Measurements from ENCODE around the gene WRAP73. TPM values are rescaled to one million over a fixed set of nuclear protein-coding genes. Genes with fewer than 3 reads are reported as not detected.
"Not testable (repeated sequence)": the region's sequence is repeated elsewhere in the genome, so short reads cannot be mapped to it uniquely, and the experiment has no call there.

WRAP73 gene
- total and polyA plus RNA-seq, 9 of the 15 experiments (the other 6 are each of a cell fraction or from before 2014, with no cell fraction given), result 4.3 to 51.8 (median 30.1) TPM

DNA sequence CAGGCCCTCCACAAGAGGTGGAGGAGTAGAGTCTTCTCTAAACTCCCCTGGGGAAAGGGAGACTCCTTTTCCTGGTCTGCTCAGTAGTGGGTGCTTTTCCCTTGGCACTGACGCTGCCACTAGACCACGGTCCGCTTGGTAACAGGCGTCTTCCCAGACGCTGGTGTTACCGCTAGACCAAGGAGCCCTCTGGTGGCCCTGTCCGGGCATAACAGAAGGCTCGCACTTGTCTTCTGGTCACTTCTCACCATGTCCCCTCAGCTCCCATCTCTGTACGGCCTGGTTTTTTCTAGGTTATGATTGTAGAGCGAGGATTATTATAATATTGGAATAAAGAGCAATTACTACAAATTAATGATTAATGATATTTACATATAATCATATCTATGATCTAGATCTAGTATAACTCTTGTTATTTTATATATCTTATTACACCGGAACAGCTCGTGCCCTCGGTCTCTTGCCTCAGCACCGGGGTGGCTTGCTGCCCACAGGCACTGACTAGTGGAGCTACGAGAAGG lies 28.7 kb downstream of the WRAP73 start:
- BruUV-seq (replicated peaks), result not testable (repeated sequence)

More for the DNA sequence above, 28.7 kb downstream of the WRAP73 start:
- H3K9ac ChIP-seq (ENCODE audit: insufficient read depth in 1 of 2, low read depth in 2 of 2, low read length in 2 of 2); H3K36me3 ChIP-seq (ENCODE audit: control insufficient read depth, insufficient read depth, low read length); H3K4me2 ChIP-seq (ENCODE audit: insufficient read depth, low read length); H3K4me3 ChIP-seq; ATAC-seq; H3K27ac ChIP-seq (ENCODE audit: extremely low read depth, low read depth, low read length); H3K9me1 ChIP-seq (ENCODE audit: control insufficient read depth, insufficient read depth, low read length); H2AFZ ChIP-seq (ENCODE audit: low read depth, low read length); intact Hi-C loops (cut with micrococcal nuclease); H3K79me2 ChIP-seq (ENCODE audit: control insufficient read depth, insufficient read depth, low read length); FAIRE-seq; H3K9me3 ChIP-seq (replicated peaks; ENCODE audit: control insufficient read depth, insufficient read depth, low read depth, low read length); TF ChIP-seq REST (CRISPR knock-in tag; IDR thresholded peaks at IDR 0.05; ENCODE audit: low read depth): not testable (repeated sequence)
- H3K27me3 ChIP-seq (ENCODE audit: control insufficient read depth in 2 of 2, insufficient read depth in 2 of 2, low read length in 2 of 2), result peaks cover 17 to 47% of the 10 kb centered on the region in 2 experiments; a peak in 4 of 5 replicates
- 11% methylated on average over 13 of the region's 15 CpGs for WGBS (ENCODE audit: insufficient coverage, low coverage, missing lambda C conversion rate)
- peaks cover 13% of the 10 kb centered on the region; the same call in 1 of the 2 replicates for H4K20me1 ChIP-seq (replicated peaks; ENCODE audit: control insufficient read depth, insufficient read depth, low read length)
- ChIA-PET POLR2A (interaction anchor here (0.7 to 1.2 kb wide), 2 partner anchors 41 to 65 kb away, joined by 3 read pairs; no protein-coding TSS in a partner anchor), CTCF (ENCODE audit: low intra/inter-chr PET ratio) (interaction anchor here (1.1 to 1.9 kb wide), 4 partner anchors 55 to 169 kb away, joined by 3 to 8 read pairs (median 4); no protein-coding TSS in a partner anchor)
- in situ Hi-C loops (cut with MboI), result loop anchor here (5.0 kb wide), 1 partner anchor 179 kb away; no protein-coding TSS in a partner anchor
- peak in 1 of 4 experiments; percentile 37 for DNase-seq (ENCODE audit: extremely low read depth in 1 of 4, low spot score in 3 of 4)
- TF ChIP-seq, protein P1, sequence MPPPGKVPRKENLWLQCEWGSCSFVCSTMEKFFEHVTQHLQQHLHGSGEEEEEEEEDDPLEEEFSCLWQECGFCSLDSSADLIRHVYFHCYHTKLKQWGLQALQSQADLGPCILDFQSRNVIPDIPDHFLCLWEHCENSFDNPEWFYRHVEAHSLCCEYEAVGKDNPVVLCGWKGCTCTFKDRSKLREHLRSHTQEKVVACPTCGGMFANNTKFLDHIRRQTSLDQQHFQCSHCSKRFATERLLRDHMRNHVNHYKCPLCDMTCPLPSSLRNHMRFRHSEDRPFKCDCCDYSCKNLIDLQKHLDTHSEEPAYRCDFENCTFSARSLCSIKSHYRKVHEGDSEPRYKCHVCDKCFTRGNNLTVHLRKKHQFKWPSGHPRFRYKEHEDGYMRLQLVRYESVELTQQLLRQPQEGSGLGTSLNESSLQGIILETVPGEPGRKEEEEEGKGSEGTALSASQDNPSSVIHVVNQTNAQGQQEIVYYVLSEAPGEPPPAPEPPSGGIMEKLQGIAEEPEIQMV (tag; conservative IDR thresholded peaks at IDR 0.05; ENCODE audit: low read depth), result peak; percentile 63
- TF ChIP-seq, protein P2, sequence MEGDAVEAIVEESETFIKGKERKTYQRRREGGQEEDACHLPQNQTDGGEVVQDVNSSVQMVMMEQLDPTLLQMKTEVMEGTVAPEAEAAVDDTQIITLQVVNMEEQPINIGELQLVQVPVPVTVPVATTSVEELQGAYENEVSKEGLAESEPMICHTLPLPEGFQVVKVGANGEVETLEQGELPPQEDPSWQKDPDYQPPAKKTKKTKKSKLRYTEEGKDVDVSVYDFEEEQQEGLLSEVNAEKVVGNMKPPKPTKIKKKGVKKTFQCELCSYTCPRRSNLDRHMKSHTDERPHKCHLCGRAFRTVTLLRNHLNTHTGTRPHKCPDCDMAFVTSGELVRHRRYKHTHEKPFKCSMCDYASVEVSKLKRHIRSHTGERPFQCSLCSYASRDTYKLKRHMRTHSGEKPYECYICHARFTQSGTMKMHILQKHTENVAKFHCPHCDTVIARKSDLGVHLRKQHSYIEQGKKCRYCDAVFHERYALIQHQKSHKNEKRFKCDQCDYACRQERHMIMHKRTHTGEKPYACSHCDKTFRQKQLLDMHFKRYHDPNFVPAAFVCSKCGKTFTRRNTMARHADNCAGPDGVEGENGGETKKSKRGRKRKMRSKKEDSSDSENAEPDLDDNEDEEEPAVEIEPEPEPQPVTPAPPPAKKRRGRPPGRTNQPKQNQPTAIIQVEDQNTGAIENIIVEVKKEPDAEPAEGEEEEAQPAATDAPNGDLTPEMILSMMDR (IDR thresholded peaks at IDR 0.05 in 2 of 3, conservative IDR thresholded peaks at IDR 0.05 in 1 of 3; ENCODE audit: insufficient read depth in 2 of 3, low read depth in 1 of 3, low read length in 3 of 3), result peak; percentile 53 to 73 (median 63)
- TF ChIP-seq RAD21 (CRISPR knock-in tag; conservative IDR thresholded peaks at IDR 0.05 in 1 of 2, IDR thresholded peaks at IDR 0.05 in 1 of 2) (peak; percentile 44 to 71), REST (IDR thresholded peaks at IDR 0.05; ENCODE audit: borderline replicate concordance) (peak; percentile 34; the same call in 1 of the 2 replicates), SMC3 (conservative IDR thresholded peaks at IDR 0.05; ENCODE audit: insufficient read depth, low read depth, low read length) (peak; percentile 55; the same call in 1 of the 2 replicates)
- TF ChIP-seq, protein P3, sequence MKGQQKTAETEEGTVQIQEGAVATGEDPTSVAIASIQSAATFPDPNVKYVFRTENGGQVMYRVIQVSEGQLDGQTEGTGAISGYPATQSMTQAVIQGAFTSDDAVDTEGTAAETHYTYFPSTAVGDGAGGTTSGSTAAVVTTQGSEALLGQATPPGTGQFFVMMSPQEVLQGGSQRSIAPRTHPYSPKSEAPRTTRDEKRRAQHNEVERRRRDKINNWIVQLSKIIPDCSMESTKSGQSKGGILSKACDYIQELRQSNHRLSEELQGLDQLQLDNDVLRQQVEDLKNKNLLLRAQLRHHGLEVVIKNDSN (CRISPR knock-in tag; IDR thresholded peaks at IDR 0.05), result 0 out of 2 replicates have a peak, but pooled peaks have one; percentile 3
- peaks cover 10 to 33% of the 10 kb centered on the region in 2 experiments; a peak in 4 of 5 replicates for H3K4me1 ChIP-seq (replicated peaks in 1 of 2; ENCODE audit: control insufficient read depth in 2 of 2, insufficient read depth in 2 of 2, low read length in 2 of 2)
